Kidney (tissue), 14 donors: ENCODE data around the gene MYLK. TPM values are rescaled to one million over a fixed set of nuclear protein-coding genes. Genes with fewer than 3 reads are reported as not detected.

Source experiments
- DNase-seq, 5 donors: peaks; one replicate each; pipeline ENCODE4 v3.0.0-alpha.2; 2013 to 2020
- FAIRE-seq: peaks from 2 replicates; lab custom pipeline; 2012; peaks lifted over from hg19 to GRCh38; lab: Jason Lieb, UNC
- H3K27ac ChIP-seq, 2 donors: one replicate each; pipeline ENCODE4 v1.7.0; 2013; ENCODE audit warnings: low read depth in 2 of 2, low read length in 2 of 2, inconsistent platforms in 1 of 2
- H3K27me3 ChIP-seq: one replicate; pipeline ENCODE4 v1.7.1; 2013; ENCODE audit warnings: low read length, inconsistent platforms; ENCODE audit not compliant: control insufficient read depth, insufficient read depth
- H3K36me3 ChIP-seq, 3 donors: one replicate each; pipeline versions ENCODE4 v1.7.0 to v1.7.1; 2013; ENCODE audit warnings: low read length in 3 of 3, control low read depth in 1 of 3, inconsistent platforms in 1 of 3; ENCODE audit not compliant: insufficient read depth in 3 of 3, control insufficient read depth in 2 of 3
- H3K4me1 ChIP-seq, 3 donors: one replicate each; pipeline versions ENCODE4 v1.7.0 to v1.7.1; 2013; ENCODE audit warnings: low read length in 3 of 3, inconsistent platforms in 1 of 3, low read depth in 1 of 3; ENCODE audit not compliant: control insufficient read depth in 2 of 3, insufficient read depth in 2 of 3
- H3K4me3 ChIP-seq, 3 donors: one replicate each; pipeline versions ENCODE4 v1.7.0 to v1.8.1; 2013; ENCODE audit warnings: low read length in 3 of 3, control low read depth in 1 of 3, inconsistent platforms in 1 of 3
- H3K9ac ChIP-seq, 3 donors: one replicate each; pipeline versions ENCODE4 v1.7.0 to v1.7.1; 2013; ENCODE audit warnings: low read length in 3 of 3, control low read depth in 1 of 3, inconsistent platforms in 1 of 3
- H3K9me3 ChIP-seq, 3 donors: one replicate each; pipeline versions ENCODE4 v1.7.0 to v1.7.1; 2013; ENCODE audit warnings: low read length in 3 of 3, control low read depth in 1 of 3, inconsistent platforms in 1 of 3; ENCODE audit not compliant: control insufficient read depth in 2 of 3, insufficient read depth in 1 of 3
- intact Hi-C: fragments of 100-400 bp; cut with DNase I; formaldehyde crosslinking; loops from one replicate; pipeline ENCODE4 v1.11.1; 2022
- polyA plus RNA-seq: library from polyadenylated mRNA; stranded (reverse); fragments of 350-450 nt; fragmentation: Illumina TruSeq; extraction: RNeasy Lipid Tissue Mini Kit (QIAGEN cat#74804); gene quantifications from one replicate; pipeline ENCODE4 v1.2.3, GENCODE V29; 2014; ENCODE audit warnings: low read depth, low replicate concordance; ENCODE audit not compliant: insufficient read depth
- total RNA-seq: library from RNA; stranded (reverse); fragmentation: NEBNext Ultra II Directional; extraction: Animal tissue kit (Norgen Biotek cat#: 25700); gene quantifications from one replicate; pipeline ENCODE4 v1.2.1, GENCODE V29; 2021
- TF ChIP-seq, protein P1 (sequence below): IDR thresholded peaks from 3 replicates; pipeline ENCODE4 v1.5.1; 2012; ENCODE audit warnings: mild to moderate bottlenecking, moderate library complexity, borderline replicate concordance; ENCODE audit not compliant: insufficient read depth; ENCODE audit errors: extremely low read depth
- donor health status: control.
- donor health status: control.
- donor health status: control.
- donor health status: control.
- donor health status: control.
- donor health status: DM: yes; HTN: yes; CAD: no.
- donor health status: Normal renal cell carcinoma (clear cell type).

MYLK gene
- total and polyA plus RNA-seq, 2 donors from 2014 or later = 25.3 to 164 TPM

DNA sequence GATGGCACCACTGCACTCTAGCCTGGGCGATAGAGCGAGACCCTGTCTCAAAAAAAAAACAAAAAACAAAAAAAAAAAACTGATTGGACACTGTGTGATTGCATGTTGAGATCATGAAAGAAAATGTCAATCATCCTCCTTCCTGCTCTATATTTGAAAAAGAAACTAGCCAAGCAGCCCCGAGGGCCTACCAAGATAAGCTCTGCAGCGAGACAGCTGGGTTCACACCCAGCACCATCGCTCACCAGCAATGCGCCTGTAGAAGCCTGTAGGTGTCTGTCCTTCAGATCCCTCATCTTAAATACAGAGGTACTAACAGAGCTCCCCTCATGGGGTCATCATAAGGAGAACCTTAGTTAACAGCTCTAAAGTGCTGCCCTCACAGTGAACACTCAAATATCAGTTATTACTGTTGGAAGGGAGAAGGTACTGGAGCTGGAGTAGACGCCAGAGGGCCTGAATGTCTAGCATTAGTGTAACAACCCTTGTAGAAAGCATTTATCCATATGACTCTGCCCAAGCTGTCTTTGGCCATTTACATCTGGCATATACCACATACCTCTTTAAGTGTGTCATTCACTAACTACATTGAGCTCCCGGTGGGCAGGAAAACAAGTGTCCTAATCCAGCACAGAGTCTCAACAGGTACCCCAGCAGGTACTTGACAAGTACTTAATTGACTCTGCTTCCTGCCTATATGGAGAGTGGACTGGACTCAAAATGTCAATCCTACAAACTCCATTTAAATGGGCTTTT lies 22.9 kb downstream of the MYLK start:
- DNase-seq (no peak), FAIRE-seq (no peak)
- no peaks in the 10 kb centered on the region for H3K36me3 ChIP-seq
- no peaks in the 10 kb centered on the region for H3K9me3 ChIP-seq
- intact Hi-C loops = no loop called here
- no peak overlapping the region for H3K27ac ChIP-seq
- no peak overlapping the region for H3K4me3 ChIP-seq
- H3K4me1 ChIP-seq = no peaks in the 10 kb centered on the region
- TF ChIP-seq, protein P1, sequence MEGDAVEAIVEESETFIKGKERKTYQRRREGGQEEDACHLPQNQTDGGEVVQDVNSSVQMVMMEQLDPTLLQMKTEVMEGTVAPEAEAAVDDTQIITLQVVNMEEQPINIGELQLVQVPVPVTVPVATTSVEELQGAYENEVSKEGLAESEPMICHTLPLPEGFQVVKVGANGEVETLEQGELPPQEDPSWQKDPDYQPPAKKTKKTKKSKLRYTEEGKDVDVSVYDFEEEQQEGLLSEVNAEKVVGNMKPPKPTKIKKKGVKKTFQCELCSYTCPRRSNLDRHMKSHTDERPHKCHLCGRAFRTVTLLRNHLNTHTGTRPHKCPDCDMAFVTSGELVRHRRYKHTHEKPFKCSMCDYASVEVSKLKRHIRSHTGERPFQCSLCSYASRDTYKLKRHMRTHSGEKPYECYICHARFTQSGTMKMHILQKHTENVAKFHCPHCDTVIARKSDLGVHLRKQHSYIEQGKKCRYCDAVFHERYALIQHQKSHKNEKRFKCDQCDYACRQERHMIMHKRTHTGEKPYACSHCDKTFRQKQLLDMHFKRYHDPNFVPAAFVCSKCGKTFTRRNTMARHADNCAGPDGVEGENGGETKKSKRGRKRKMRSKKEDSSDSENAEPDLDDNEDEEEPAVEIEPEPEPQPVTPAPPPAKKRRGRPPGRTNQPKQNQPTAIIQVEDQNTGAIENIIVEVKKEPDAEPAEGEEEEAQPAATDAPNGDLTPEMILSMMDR = no peak
- H3K27me3 ChIP-seq = no peaks in the 10 kb centered on the region
- no peak overlapping the region for H3K9ac ChIP-seq

DNA sequence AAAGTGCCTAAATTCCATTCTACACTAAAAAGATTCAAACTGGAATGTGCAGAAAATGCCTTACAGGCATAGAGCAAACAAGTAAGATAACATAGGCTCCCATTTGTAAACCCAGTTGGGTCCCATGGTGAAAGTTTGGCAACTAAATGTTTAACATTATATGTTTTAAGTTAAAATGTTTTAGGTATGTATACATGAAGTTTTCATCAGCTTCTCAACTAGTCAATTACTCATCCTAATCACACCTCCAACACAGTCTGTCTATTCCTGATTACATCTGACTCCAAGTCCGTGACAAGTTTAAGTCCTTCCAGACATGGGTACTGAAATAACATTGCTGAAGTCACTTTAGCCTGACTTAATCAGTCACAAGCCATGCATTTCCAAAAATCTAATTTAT lies 25.0 kb downstream of the MYLK start:
- DNase-seq = no peak
- H3K4me1 ChIP-seq = no peaks in the 10 kb centered on the region
- H3K36me3 ChIP-seq = no peaks in the 10 kb centered on the region
- intact Hi-C loops = no loop called here
- H3K27me3 ChIP-seq = no peaks in the 10 kb centered on the region
- no peak overlapping the region for H3K4me3 ChIP-seq
- H3K27ac ChIP-seq = no peak overlapping the region
- TF ChIP-seq, protein P1 = no peak
- no peak overlapping the region for H3K9ac ChIP-seq
- FAIRE-seq = no peak
- no peaks in the 10 kb centered on the region for H3K9me3 ChIP-seq

GRCh38 chr3:123854905-123855304 lies 29.2 kb downstream of the MYLK start:
- no peak for DNase-seq
- no peak overlapping the region for H3K9ac ChIP-seq
- no peak overlapping the region for H3K27ac ChIP-seq
- H3K27me3 ChIP-seq = no peaks in the 10 kb centered on the region
- H3K9me3 ChIP-seq = no peaks in the 10 kb centered on the region
- no peak for FAIRE-seq
- TF ChIP-seq, protein P1 = no peak
- no peak overlapping the region for H3K4me3 ChIP-seq
- H3K36me3 ChIP-seq = no peaks in the 10 kb centered on the region
- H3K4me1 ChIP-seq = no peaks in the 10 kb centered on the region
- intact Hi-C loops = no loop called here
